HG02885 (cell line): Measurements from ENCODE around the gene CDKN2C.

Experiments used
- ATAC-seq: cut with Tn5 transposase; IDR thresholded peaks from one replicate; pipeline ENCODE4 v1.9.1; 2021; ENCODE audit warnings: mild to moderate bottlenecking; ENCODE audit not compliant: unreplicated experiment, poor library complexity

Gene CDKN2C

GRCh38 chr1:51009381-51009780, 39.3 kb downstream of the CDKN2C start:
- no peak for ATAC-seq

GRCh38 chr1:51014878-51015277, 44.8 kb downstream of the CDKN2C start:
- no peak for ATAC-seq

DNA sequence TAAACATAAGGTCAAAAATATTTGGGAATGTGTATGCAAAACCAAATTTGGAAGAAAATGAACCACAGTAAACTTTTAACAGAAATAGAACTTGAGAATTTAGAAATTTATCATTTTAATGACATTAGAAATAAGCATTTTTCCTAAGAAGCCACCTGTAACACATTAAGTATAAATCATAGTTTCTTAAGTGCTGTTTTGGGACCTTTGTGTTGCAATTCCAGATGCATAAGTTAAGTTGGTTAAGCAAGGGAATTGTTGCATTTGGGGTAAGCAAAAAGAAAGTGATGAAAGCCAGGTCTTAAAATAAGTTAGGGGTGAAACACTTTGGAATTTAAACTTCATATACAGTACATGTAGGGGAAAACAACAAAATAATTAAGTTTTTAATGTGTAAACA, 49.8 kb downstream of the CDKN2C start:
- ATAC-seq = no peak
